ENCODE measurements around the gene ACSF2.

Gene ACSF2

DNA sequence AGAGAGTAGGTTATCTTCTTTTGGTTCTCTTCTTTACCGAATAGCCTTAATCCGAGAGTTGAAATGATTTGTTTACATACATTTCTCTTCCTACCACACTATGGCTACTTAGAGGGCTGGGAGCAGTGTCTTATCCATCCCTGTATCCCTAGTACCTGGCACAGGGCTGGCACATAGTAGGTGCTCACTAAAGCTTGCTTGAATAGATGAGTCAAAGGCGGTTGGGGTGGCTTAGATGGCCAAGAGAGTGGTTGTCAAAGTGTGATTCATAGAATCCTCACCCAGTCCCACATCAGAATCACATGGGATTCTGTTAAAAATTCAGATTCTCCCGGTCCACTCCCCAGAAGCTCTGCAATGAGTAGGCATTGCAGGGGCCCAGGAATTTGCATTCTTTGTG lies 31.6 kb downstream of the ACSF2 start:
- H3K27ac ChIP-seq (replicated peaks) = no peak overlapping the region
- H3K4me3 ChIP-seq (replicated peaks; ENCODE audit: insufficient read depth, low read length) = no peak overlapping the region
- DNase-seq (ENCODE audit: low read depth in 1 of 2, low spot score in 1 of 2) = no peak
- H3K27me3 ChIP-seq (ENCODE audit: insufficient read depth, poor library complexity, severe bottlenecking) = no peaks in the 10 kb centered on the region
- TF ChIP-seq POLR2AphosphoS5 (IDR thresholded peaks at IDR 0.05; ENCODE audit: low read depth) (no peak), CTCF (IDR thresholded peaks at IDR 0.05; ENCODE audit: insufficient read depth, low read length) (no peak), SPI1 (IDR thresholded peaks at IDR 0.05; ENCODE audit: borderline replicate concordance, low read depth) (no peak), GABPA (IDR thresholded peaks at IDR 0.05; ENCODE audit: low read depth) (no peak)
- TF ChIP-seq, protein P1, sequence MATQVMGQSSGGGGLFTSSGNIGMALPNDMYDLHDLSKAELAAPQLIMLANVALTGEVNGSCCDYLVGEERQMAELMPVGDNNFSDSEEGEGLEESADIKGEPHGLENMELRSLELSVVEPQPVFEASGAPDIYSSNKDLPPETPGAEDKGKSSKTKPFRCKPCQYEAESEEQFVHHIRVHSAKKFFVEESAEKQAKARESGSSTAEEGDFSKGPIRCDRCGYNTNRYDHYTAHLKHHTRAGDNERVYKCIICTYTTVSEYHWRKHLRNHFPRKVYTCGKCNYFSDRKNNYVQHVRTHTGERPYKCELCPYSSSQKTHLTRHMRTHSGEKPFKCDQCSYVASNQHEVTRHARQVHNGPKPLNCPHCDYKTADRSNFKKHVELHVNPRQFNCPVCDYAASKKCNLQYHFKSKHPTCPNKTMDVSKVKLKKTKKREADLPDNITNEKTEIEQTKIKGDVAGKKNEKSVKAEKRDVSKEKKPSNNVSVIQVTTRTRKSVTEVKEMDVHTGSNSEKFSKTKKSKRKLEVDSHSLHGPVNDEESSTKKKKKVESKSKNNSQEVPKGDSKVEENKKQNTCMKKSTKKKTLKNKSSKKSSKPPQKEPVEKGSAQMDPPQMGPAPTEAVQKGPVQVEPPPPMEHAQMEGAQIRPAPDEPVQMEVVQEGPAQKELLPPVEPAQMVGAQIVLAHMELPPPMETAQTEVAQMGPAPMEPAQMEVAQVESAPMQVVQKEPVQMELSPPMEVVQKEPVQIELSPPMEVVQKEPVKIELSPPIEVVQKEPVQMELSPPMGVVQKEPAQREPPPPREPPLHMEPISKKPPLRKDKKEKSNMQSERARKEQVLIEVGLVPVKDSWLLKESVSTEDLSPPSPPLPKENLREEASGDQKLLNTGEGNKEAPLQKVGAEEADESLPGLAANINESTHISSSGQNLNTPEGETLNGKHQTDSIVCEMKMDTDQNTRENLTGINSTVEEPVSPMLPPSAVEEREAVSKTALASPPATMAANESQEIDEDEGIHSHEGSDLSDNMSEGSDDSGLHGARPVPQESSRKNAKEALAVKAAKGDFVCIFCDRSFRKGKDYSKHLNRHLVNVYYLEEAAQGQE (IDR thresholded peaks at IDR 0.05; ENCODE audit: insufficient replicate concordance, low read depth) = no peak

GRCh38 chr17:50458270-50458669 lies 32.3 kb downstream of the ACSF2 start:
- no peak overlapping the region for H3K4me3 ChIP-seq (replicated peaks; ENCODE audit: insufficient read depth, low read length)
- no peak overlapping the region for H3K27ac ChIP-seq (replicated peaks)
- no peaks in the 10 kb centered on the region for H3K27me3 ChIP-seq (ENCODE audit: insufficient read depth, poor library complexity, severe bottlenecking)
- no peak for DNase-seq (ENCODE audit: low read depth in 1 of 2, low spot score in 1 of 2)
- TF ChIP-seq CTCF (IDR thresholded peaks at IDR 0.05; ENCODE audit: insufficient read depth, low read length) (no peak), POLR2AphosphoS5 (IDR thresholded peaks at IDR 0.05; ENCODE audit: low read depth) (no peak), SPI1 (IDR thresholded peaks at IDR 0.05; ENCODE audit: borderline replicate concordance, low read depth) (no peak), GABPA (IDR thresholded peaks at IDR 0.05; ENCODE audit: low read depth) (no peak)
- TF ChIP-seq, protein P1 (IDR thresholded peaks at IDR 0.05; ENCODE audit: insufficient replicate concordance, low read depth) = no peak

DNA sequence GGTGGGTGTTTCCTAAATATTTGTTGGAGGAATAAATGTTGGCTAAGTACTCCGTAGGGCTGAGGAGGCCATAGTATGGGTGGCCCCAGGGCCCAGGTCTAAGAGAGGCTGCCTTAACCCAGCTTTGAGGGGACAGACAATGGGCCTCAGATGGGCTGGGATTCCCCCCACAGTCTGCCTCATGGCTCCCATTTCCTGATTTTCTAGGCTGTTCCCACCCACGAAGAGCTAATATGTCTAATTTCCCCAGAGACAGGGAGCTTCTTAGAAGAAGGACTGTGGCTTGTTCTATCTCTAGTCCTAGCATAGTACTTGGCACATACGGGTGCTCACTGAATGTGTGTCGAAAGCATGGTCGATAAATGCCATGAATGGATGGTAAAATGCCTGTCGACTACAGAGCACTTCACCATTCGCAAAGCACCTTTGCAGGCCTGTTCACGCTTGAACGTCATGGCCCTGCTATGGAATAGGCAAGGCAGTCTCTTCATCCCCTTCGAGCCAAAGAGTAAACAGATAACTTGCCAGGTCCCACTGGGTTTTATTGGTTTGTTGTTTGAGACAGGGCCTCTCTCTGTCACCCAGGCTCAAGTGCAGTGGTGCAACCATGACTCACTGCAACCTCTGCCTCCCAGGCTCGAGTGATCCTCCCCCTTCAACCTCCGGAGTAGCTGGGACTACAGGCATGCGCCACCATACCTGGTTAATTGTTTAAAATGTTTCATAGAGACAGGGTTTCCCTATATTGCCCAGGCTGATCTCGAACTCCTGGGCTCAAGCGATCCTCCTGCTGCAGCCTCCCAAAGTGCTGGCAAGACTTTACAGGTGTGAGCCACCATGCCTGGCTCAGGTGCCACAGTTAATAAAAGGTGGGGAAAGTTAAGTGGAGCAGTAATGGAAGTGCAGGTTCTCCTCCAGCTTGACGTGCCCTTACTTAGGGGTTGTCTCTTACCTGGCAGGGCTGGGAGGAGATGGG lies 33.0 kb downstream of the ACSF2 start:
- DNase-seq (ENCODE audit: low read depth in 1 of 2, low spot score in 1 of 2) = no peak
- H3K27ac ChIP-seq (replicated peaks) = no peak overlapping the region
- TF ChIP-seq, protein P1 (IDR thresholded peaks at IDR 0.05; ENCODE audit: insufficient replicate concordance, low read depth) = no peak
- TF ChIP-seq POLR2AphosphoS5 (IDR thresholded peaks at IDR 0.05; ENCODE audit: low read depth) (no peak), CTCF (IDR thresholded peaks at IDR 0.05; ENCODE audit: insufficient read depth, low read length) (no peak)
- H3K4me3 ChIP-seq (replicated peaks; ENCODE audit: insufficient read depth, low read length) = no peak overlapping the region
- H3K27me3 ChIP-seq (ENCODE audit: insufficient read depth, poor library complexity, severe bottlenecking) = no peaks in the 10 kb centered on the region
